HG02943 (cell line): ENCODE measurements around the gene MYO1C.
"Not testable (repeated sequence)": the region's sequence is repeated elsewhere in the genome, so short reads cannot be mapped to it uniquely, and the experiment has no call there.

ENCODE experiments used
- ATAC-seq: cut with Tn5 transposase; IDR thresholded peaks from one replicate; pipeline ENCODE4 v1.9.1; 2021; ENCODE audit warnings: mild to moderate bottlenecking, low read depth, moderate library complexity; ENCODE audit not compliant: unreplicated experiment

The MYO1C gene

GRCh38 chr17:1470071-1470754 is 22.3 kb downstream of the MYO1C start:
- no peak for ATAC-seq

- no peak for ATAC-seq
Observed at GRCh38 chr17:1469231-1469852, 23.1 kb downstream of the MYO1C start.

- ATAC-seq, result no peak
Observed at GRCh38 chr17:1467898-1468492, 24.5 kb downstream of the MYO1C start.

GRCh38 chr17:1467258-1467657 is 25.2 kb downstream of the MYO1C start:
- no peak for ATAC-seq

- no peak for ATAC-seq
Observed at GRCh38 chr17:1464186-1464585, 28.3 kb downstream of the MYO1C start.

- ATAC-seq, result no peak
Observed at GRCh38 chr17:1462164-1463112, 30.0 kb downstream of the MYO1C start.

GRCh38 chr17:1461198-1461944 is 31.1 kb downstream of the MYO1C start:
- no peak for ATAC-seq

GRCh38 chr17:1460233-1460632 is 32.3 kb downstream of the MYO1C start:
- no peak for ATAC-seq

- peak; percentile 73 for ATAC-seq
Observed at GRCh38 chr17:1455797-1456599, 36.5 kb downstream of the MYO1C start, which contains the start of gene CRK. TSS of gene CRK (minus strand) at chr17:1456232. CDS start at chr17:1456117, 115 bp downstream.

- ATAC-seq, result peak; percentile 30
Observed at GRCh38 chr17:1455291-1455796, 37.1 kb downstream of the MYO1C start.

- ATAC-seq, result no peak
Observed at GRCh38 chr17:1454541-1454940, 37.9 kb downstream of the MYO1C start.

- not testable (repeated sequence) for ATAC-seq
Observed at GRCh38 chr17:1453694-1454093, 38.8 kb downstream of the MYO1C start.

GRCh38 chr17:1452836-1453235 is 39.6 kb downstream of the MYO1C start:
- no peak for ATAC-seq

GRCh38 chr17:1450261-1450660 is 42.2 kb downstream of the MYO1C start:
- not testable (repeated sequence) for ATAC-seq

- no peak for ATAC-seq
Observed at GRCh38 chr17:1449412-1449967, 43.0 kb downstream of the MYO1C start.

- ATAC-seq, result no peak
Observed at GRCh38 chr17:1447052-1447451, 45.4 kb downstream of the MYO1C start.

GRCh38 chr17:1446201-1446600 is 46.3 kb downstream of the MYO1C start:
- ATAC-seq, result no peak

GRCh38 chr17:1445695-1446094 is 46.8 kb downstream of the MYO1C start:
- not testable (repeated sequence) for ATAC-seq

GRCh38 chr17:1442721-1443120 is 49.8 kb downstream of the MYO1C start:
- ATAC-seq, result not testable (repeated sequence)
